HG03039 (cell line): ENCODE results near the gene CEMIP2.
A peak's percentile ranks its signal among the peaks of the same experiment; 100 is the strongest.
"Not testable (repeated sequence)": the region's sequence is repeated elsewhere in the genome, so short reads cannot be mapped to it uniquely, and the experiment has no call there.

ENCODE experiments used
- ATAC-seq: cut with Tn5 transposase; IDR thresholded peaks from one replicate; pipeline ENCODE4 v1.9.1; 2021; ENCODE audit warnings: mild to moderate bottlenecking, moderate library complexity; ENCODE audit not compliant: unreplicated experiment

Gene CEMIP2

DNA sequence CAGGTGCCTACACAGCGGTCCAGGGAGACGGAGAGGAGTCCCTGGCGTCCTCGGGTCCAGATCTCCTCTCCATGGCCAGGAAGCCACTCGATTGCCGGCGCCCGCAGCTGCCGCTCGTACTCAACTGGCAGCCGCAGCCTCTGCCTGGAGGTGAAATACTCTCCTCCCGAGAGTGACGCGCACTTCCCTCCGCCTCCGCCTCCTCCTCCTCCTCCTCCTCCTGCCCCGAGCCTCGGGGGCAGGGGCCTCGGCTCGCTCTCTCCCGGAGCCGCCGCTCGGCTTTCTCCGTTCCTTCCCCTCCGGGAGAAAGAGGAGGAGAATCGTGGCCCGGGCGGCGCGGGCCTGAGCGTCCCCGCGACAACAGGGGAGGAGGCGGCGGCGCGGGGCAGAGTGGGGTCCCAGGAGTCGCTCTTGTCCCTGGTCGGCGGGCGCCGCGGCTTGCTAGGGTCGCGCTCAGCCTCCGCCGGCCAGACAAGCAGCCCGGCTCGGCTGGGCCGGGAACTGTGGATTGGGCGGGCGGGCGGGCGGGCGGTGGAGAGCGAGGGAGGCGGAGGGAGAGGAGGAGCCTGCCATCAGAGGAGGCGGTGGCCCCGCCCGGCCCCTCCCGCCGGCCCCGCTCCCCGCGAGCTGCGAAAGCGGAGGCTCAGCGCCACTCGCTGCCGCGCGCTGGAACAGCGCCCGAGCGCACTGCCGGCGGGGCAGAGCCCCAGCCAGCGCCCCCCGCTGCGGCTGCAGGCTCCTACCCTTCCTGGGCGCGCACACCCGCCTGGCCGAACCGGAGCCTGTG lies at the start of gene CEMIP2:
TSS of gene CEMIP2 (minus strand) at position 126 of the 787 bp plus-strand sequence. CDS start 18,140 bp downstream, outside the sequence.
- peak; percentile 88 for ATAC-seq

GRCh38 chr9:71816916-71817451 lies 48.7 kb upstream of the CEMIP2 start:
- ATAC-seq, result no peak

GRCh38 chr9:71814815-71815214 lies 46.5 kb upstream of the CEMIP2 start:
- no peak for ATAC-seq

DNA sequence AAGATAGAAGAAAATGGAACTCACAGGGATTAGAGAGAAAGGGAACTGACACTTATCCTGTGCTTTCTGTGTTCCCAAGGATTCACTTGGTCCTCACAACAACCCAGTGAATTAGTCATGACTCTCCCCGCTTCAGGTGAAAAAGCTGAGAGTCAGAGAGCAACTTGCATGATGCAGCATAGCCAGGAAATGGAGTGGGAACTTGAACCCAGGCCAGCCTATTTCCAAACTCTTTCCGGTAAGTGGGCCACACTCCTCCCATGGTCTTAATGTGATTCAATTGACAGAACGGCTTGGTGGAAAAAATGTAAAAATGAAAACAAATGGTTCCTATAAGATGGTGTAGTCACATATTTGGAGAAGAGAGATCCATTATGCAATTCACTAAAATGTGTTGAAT lies 45.9 kb upstream of the CEMIP2 start:
- no peak for ATAC-seq

- ATAC-seq, result no peak
Observed at GRCh38 chr9:71812385-71812784, 44.1 kb upstream of the CEMIP2 start.

GRCh38 chr9:71808068-71808467 lies 39.8 kb upstream of the CEMIP2 start:
- ATAC-seq, result no peak

- peak; percentile 85 for ATAC-seq
Observed at GRCh38 chr9:71806901-71807307, 38.6 kb upstream of the CEMIP2 start.

- not testable (repeated sequence) for ATAC-seq
Observed at GRCh38 chr9:71805096-71805495, 36.8 kb upstream of the CEMIP2 start.

- no peak for ATAC-seq
Observed at GRCh38 chr9:71801826-71802225, 33.5 kb upstream of the CEMIP2 start.

GRCh38 chr9:71797266-71797665 lies 29.0 kb upstream of the CEMIP2 start:
- no peak for ATAC-seq

DNA sequence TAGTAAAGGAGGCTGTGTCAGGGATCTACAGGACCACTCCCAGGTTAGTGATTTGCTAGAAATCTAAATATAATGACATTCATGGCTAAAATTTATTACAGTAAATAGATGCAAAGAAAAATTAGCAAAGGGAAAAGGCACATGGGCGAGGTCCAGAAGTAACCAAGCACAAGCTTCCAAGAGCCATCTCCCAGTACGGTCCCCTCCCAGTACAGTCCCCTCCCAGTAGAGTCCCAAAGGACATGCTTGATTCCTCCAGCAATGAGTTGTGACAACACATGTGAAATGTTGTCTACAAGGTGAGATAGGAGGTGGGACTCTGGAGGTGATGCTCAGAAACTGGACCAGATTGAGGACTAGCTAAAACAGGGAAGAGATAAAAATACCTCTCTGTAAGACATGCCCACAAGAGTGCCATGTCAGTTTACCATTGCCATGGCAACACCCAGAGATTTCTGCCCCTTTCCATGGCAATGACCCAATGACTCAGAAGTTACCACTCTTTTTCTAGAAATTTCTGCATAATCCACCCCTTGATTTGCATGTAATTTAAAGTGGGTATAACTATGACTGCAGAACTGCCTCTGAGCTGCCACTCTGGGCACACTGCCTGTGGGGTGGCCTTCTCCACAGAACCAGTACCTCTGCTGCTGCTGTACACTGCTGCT lies 27.9 kb upstream of the CEMIP2 start:
- no peak for ATAC-seq

DNA sequence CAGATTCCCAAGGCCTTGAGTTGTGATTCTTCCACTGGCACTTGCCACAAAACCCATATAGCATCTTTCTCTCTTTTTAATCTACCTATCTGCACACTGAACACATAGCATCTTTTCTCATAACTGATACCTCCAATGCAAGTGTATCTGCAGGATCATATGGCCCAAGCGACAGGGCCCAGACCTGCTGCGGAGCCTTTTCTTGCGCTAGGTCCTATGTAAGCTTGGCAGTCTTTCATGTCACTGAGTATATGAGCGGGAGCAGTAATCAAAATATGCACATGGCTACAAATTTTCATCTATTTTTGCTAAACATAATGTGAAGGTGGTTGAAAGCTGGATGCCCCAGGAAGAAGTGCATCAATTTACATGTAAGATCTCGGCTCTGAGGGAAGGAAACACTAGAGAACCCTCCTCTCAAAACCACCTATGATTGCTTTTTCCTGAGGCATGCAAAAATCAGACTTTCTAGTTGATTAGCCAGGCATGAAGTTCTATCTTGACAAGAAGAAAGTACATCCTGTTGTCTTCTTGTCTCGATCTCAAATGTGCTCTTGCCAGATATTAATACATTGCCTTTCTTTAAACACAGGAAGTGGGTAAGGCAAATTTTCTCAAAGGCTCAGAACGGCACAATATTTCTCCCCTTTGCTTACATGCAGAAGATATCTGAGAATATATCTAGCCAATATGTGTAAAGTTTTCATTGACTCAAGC lies 26.9 kb upstream of the CEMIP2 start:
- peak; percentile 93 for ATAC-seq

GRCh38 chr9:71793386-71794105 lies 25.2 kb upstream of the CEMIP2 start:
- no peak for ATAC-seq

DNA sequence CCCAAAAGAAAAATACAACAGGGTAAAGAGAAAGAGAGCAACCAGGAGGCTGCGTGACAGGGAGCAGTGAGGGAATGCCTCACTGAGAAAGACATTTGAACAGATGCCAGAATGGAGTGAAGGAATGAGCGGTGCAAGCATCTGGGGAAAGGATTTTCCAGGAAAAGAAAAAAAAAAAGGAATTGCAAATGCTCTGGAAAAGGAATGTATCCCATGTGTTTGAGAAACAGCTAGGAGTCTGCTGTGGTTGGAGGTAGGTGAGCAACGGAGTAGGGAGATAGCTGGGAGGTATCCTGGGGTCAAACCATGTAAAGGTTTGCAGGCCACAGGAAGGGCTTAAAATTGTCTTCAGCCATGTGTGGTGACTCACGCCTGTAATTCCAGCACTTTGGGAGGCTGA lies 23.6 kb upstream of the CEMIP2 start:
- no peak for ATAC-seq

GRCh38 chr9:71790296-71790695 lies 22.0 kb upstream of the CEMIP2 start:
- no peak for ATAC-seq

DNA sequence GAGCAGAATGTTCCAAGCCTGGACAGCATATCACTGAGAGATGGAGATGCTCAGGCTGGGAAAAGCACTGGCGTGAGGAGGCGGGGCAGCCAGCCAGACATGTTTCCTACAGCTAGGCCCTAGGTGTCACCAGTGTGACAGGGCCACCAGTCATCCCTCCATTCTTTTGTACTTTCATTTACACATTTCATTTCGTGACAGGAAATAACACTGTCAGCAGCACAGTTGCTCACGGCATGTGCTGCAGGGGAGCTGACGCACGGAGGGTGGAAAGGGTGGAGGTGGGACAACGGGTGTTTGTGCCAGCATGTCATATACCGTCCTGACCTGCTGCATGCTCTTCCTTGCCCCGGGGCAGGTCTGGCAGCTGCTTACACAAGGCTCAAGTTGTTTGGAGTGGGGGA lies 14.8 kb upstream of the CEMIP2 start:
- ATAC-seq, result peak; percentile 80

DNA sequence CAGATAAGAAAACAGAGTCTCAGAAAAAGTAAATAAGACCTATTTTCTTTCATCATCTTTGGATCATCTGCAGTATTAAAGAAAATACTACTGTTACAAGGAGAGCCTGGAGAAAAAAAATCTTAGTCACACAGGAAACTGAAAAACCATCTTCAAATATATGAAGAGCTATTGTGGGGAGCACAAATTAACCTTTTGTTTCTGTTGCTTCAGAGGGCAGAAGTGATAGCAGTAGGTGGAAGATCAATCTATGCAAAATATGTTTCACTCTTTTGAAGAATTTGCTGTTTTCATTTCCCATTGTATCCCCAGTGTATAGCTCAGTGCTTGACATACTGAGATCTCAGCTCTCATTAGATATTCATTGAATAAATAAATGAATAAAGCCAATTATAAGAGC lies 13.1 kb upstream of the CEMIP2 start:
- ATAC-seq, result peak; percentile 51

DNA sequence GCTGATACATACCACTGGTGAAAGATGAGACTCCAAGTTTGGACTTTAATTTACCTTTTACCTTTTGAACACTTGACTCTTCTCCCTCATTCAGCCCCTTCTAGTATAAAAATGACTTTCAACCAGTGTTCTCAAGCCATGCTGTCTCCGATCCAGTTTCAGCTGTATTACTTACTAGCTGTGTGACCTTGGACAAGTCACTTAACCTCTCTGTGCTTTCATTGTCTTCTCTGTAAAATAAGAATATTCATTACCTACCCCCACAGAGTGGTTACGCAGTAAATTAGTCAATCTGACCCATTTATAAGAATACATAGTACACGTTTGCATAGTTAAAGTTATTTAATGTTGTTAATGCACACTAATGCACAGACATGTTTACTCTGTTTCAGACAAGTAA lies 12.6 kb upstream of the CEMIP2 start:
- no peak for ATAC-seq

GRCh38 chr9:71778085-71778484 lies 9.8 kb upstream of the CEMIP2 start:
- no peak for ATAC-seq

DNA sequence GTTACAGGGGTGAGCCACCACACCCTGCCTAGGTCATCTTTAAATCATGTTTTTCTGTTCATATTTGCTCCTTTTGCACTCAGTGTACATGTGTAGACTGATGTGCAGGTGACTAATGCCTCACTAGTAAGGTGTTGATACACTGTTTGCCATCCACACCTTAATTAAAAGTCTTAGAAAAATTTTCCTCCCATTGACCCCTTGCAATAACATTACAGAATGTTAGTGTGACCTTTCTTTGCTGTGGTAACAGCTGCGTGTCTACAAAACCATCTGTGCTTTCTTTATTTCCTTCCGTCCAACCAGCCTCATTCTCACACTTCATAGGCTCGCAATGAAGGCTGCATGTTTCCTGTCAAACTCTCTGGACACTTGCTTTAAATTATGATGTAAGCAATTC lies 6.6 kb upstream of the CEMIP2 start:
- no peak for ATAC-seq

- ATAC-seq, result no peak
Observed at GRCh38 chr9:71772726-71773125, 4.4 kb upstream of the CEMIP2 start.
